Stimulated activated CD8-positive, alpha-beta memory T cell treated with anti-CD3 and anti-CD28 coated beads, Interleukin-7, amount 100 ng/mL, for 1 hour (primary cell): Measurements from ENCODE around the gene ALX4.

ENCODE experiments used
- DNase-seq, 2 donors: peaks; one replicate each; pipeline ENCODE4 v3.0.0-alpha.2; 2020; ENCODE audit warnings: low read depth in 2 of 2

ALX4 gene

GRCh38 chr11:44267750-44268613, 42.0 kb downstream of the ALX4 start:
- DNase-seq, result no peak

- DNase-seq, result no peak
Observed at GRCh38 chr11:44267006-44267749, 42.8 kb downstream of the ALX4 start.

GRCh38 chr11:44266056-44266780, 43.7 kb downstream of the ALX4 start:
- DNase-seq, result no peak

- no peak for DNase-seq
Observed at GRCh38 chr11:44264761-44265160, 45.2 kb downstream of the ALX4 start.

GRCh38 chr11:44264438-44264749, 45.5 kb downstream of the ALX4 start:
- no peak for DNase-seq

- DNase-seq, result no peak
Observed at GRCh38 chr11:44263738-44264437, 46.1 kb downstream of the ALX4 start.

- no peak for DNase-seq
Observed at GRCh38 chr11:44261800-44262591, 47.9 kb downstream of the ALX4 start.

GRCh38 chr11:44260081-44260480, 49.9 kb downstream of the ALX4 start:
- no peak for DNase-seq

GRCh38 chr11:44258839-44259420, 51.0 kb downstream of the ALX4 start:
- no peak for DNase-seq

GRCh38 chr11:44258190-44258489, 51.8 kb downstream of the ALX4 start:
- no peak for DNase-seq

GRCh38 chr11:44257338-44258189, 52.4 kb downstream of the ALX4 start:
- DNase-seq, result no peak

- no peak for DNase-seq
Observed at GRCh38 chr11:44256673-44257291, 53.2 kb downstream of the ALX4 start.

GRCh38 chr11:44255406-44256071, 54.4 kb downstream of the ALX4 start:
- DNase-seq, result no peak

- no peak for DNase-seq
Observed at GRCh38 chr11:44252999-44253602, 56.8 kb downstream of the ALX4 start.

- no peak for DNase-seq
Observed at GRCh38 chr11:44250421-44250820, 59.5 kb downstream of the ALX4 start.

GRCh38 chr11:44248109-44248508, 61.8 kb downstream of the ALX4 start:
- DNase-seq, result no peak

- no peak for DNase-seq
Observed at GRCh38 chr11:44247508-44247907, 62.4 kb downstream of the ALX4 start.

GRCh38 chr11:44246726-44247125, 63.2 kb downstream of the ALX4 start:
- DNase-seq, result no peak
